Liver (tissue), 9 donors: ENCODE measurements around the gene SLC25A28. TPM values are rescaled to one million over a fixed set of nuclear protein-coding genes. Genes with fewer than 3 reads are reported as not detected.

Source experiments
- DNase-seq: peaks from one replicate; pipeline ENCODE4 v3.0.0-alpha.2; 2017; ENCODE audit warnings: low spot score
- H3K27ac ChIP-seq, 2 donors: one replicate each; pipeline ENCODE4 v1.7.0; 2013; ENCODE audit warnings: inconsistent platforms in 2 of 2, low read length in 2 of 2, control low read depth in 1 of 2, low read depth in 1 of 2, mild to moderate bottlenecking in 1 of 2
- H3K27me3 ChIP-seq, 4 donors: one replicate each; pipeline versions ENCODE4 v1.6.1 to v1.7.0; 2013; ENCODE audit warnings: low read length in 3 of 4, inconsistent platforms in 1 of 4, mild to moderate bottlenecking in 1 of 4, moderate library complexity in 1 of 4; ENCODE audit not compliant: control insufficient read depth in 4 of 4, insufficient read depth in 4 of 4
- H3K36me3 ChIP-seq, 4 donors: one replicate each; pipeline versions ENCODE4 v1.6.1 to v1.7.0; 2013; ENCODE audit warnings: low read length in 3 of 4, mild to moderate bottlenecking in 3 of 4, low read depth in 1 of 4, moderate library complexity in 1 of 4; ENCODE audit not compliant: control insufficient read depth in 4 of 4, insufficient read depth in 3 of 4
- H3K4me1 ChIP-seq, 4 donors: one replicate each; pipeline versions ENCODE4 v1.6.1 to v1.7.0; 2013; ENCODE audit warnings: low read length in 3 of 4, mild to moderate bottlenecking in 3 of 4, moderate library complexity in 1 of 4; ENCODE audit not compliant: control insufficient read depth in 4 of 4, insufficient read depth in 4 of 4
- H3K4me3 ChIP-seq, 3 donors: one replicate each; pipeline versions ENCODE4 v1.6.1 to v1.7.0; 2013; ENCODE audit warnings: low read length in 3 of 3, control low read depth in 1 of 3, low read depth in 1 of 3, mild to moderate bottlenecking in 1 of 3
- H3K9ac ChIP-seq, 2 donors: one replicate each; pipeline ENCODE4 v1.7.0; 2013; ENCODE audit warnings: low read length in 2 of 2, mild to moderate bottlenecking in 2 of 2, moderate library complexity in 2 of 2, control low read depth in 1 of 2, low read depth in 1 of 2
- H3K9me3 ChIP-seq, 4 donors: one replicate each; pipeline versions ENCODE4 v1.6.1 to v1.7.0; 2013; ENCODE audit warnings: low read length in 3 of 4; ENCODE audit not compliant: control insufficient read depth in 4 of 4
- ATF3 ChIP-seq: IDR thresholded peaks from 2 replicates; pipeline ENCODE4 v1.6.1; 2016; ENCODE audit warnings: antibody characterized with exemption
- EGR1 ChIP-seq, 2 donors: IDR thresholded peaks; 2 replicates each; pipeline ENCODE4 v1.6.1; 2016 to 2018; ENCODE audit warnings: antibody characterized with exemption in 2 of 2, low read depth in 2 of 2
- FOXA1 ChIP-seq: IDR thresholded peaks from 2 replicates; pipeline ENCODE4 v1.6.1; 2016; ENCODE audit warnings: antibody characterized with exemption
- GABPA ChIP-seq, 2 donors: IDR thresholded peaks in 1 of 2; conservative IDR thresholded peaks in 1 of 2; 2 replicates each; pipeline ENCODE4 v1.6.1; 2016; ENCODE audit warnings: antibody characterized with exemption in 2 of 2, mild to moderate bottlenecking in 1 of 2, moderate library complexity in 1 of 2
- MAX ChIP-seq: IDR thresholded peaks from 2 replicates; pipeline ENCODE4 v1.6.1; 2016; ENCODE audit warnings: antibody characterized with exemption
- RAD21 ChIP-seq, 2 donors: IDR thresholded peaks; 2 replicates each; pipeline ENCODE4 v1.6.1; 2016; ENCODE audit warnings: antibody characterized with exemption in 2 of 2, mild to moderate bottlenecking in 2 of 2
- REST ChIP-seq: IDR thresholded peaks from 2 replicates; pipeline ENCODE4 v1.6.1; 2016; ENCODE audit warnings: antibody characterized with exemption, mild to moderate bottlenecking
- SP1 ChIP-seq: IDR thresholded peaks from 2 replicates; pipeline ENCODE4 v1.6.1; 2018; ENCODE audit warnings: antibody characterized with exemption, mild to moderate bottlenecking
- WGBS: extraction: QIAGEN DNeasy Blood & Tissue Kit; methylation state at CpG from one replicate; pipeline ENCODE4 v1.1.7; 2013; 5-methylcytosine and 5-hydroxymethylcytosine counted together
- polyA plus RNA-seq, 2 donors: library from polyadenylated mRNA; stranded (reverse) in 1 of 2; unstranded in 1 of 2; fragments of 200-250 nt in 1 of 2; fragments of >200 nt in 1 of 2; fragmentation: Nextera tagmentation in 1 of 2; extraction: Ambion mirVana in 1 of 2; gene quantifications; one replicate each; pipeline versions ENCODE4 v1.2.1 to v1.2.3, GENCODE V29; 2013 to 2015
- total RNA-seq, 2 donors: library from RNA; depleted of rRNA; stranded (reverse); fragments of >200 nt; gene quantifications; one replicate each; pipeline ENCODE4 v1.2.3, GENCODE V29; 2014
- TF ChIP-seq, protein P1 (sequence below): fragments of 150-350 bp; IDR thresholded peaks from 2 replicates; pipeline ENCODE4 v1.5.1; 2017; ENCODE audit warnings: improper control_type of control experiment, low read depth, low read length; ENCODE audit not compliant: missing input control
- donor health status: healthy.
- donor health status: healthy.
- donor health status: healthy.
- donor health status: healthy.
- donor health status: healthy.

Gene SLC25A28
- total and polyA plus RNA-seq, 4 donors, result 11.8 to 28.6 (median 16.8) TPM

- TF ChIP-seq REST (no peak), FOXA1 (no peak)
Observed at GRCh38 chr10:99630991-99631390, 10.8 kb upstream of the SLC25A28 start (continued).

DNA sequence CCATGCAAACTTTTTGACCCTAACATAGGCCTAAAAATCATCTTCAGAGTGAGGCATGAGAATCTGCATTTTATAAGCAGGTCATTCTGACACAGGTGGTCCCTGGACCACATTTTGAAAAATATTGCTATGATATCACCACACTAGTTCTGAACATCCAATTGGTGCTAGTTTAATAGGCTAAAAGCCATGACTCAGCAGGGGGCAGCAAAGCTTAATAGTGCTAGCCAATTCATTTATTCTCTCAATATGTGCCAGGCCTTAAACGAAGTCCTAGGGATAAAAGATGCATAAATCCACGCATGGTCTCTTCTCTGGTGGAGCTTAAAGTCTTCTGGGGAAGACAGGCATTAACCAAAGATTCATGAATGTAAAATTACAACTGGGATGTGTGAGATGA lies 10.2 kb upstream of the SLC25A28 start:
- H3K27me3 ChIP-seq, result no peaks in the 10 kb centered on the region
- H3K36me3 ChIP-seq, result no peaks in the 10 kb centered on the region
- no peaks in the 10 kb centered on the region for H3K9me3 ChIP-seq
- DNase-seq, result no peak
- 28% methylated on average over 2 of the region's 2 CpGs for WGBS
- H3K4me1 ChIP-seq, result no peaks in the 10 kb centered on the region
- H3K27ac ChIP-seq, result no peak overlapping the region
- H3K4me3 ChIP-seq, result no peak overlapping the region
- TF ChIP-seq, protein P1, sequence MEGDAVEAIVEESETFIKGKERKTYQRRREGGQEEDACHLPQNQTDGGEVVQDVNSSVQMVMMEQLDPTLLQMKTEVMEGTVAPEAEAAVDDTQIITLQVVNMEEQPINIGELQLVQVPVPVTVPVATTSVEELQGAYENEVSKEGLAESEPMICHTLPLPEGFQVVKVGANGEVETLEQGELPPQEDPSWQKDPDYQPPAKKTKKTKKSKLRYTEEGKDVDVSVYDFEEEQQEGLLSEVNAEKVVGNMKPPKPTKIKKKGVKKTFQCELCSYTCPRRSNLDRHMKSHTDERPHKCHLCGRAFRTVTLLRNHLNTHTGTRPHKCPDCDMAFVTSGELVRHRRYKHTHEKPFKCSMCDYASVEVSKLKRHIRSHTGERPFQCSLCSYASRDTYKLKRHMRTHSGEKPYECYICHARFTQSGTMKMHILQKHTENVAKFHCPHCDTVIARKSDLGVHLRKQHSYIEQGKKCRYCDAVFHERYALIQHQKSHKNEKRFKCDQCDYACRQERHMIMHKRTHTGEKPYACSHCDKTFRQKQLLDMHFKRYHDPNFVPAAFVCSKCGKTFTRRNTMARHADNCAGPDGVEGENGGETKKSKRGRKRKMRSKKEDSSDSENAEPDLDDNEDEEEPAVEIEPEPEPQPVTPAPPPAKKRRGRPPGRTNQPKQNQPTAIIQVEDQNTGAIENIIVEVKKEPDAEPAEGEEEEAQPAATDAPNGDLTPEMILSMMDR, result peak; percentile 62
- TF ChIP-seq RAD21 (IDR thresholded peaks at IDR 0.05) (peak; percentile 88 to 91), FOXA1 (no peak)
- peak overlapping the region in 1 of 2 donors; percentile 2 for H3K9ac ChIP-seq

GRCh38 chr10:99629625-99629978 lies 9.4 kb upstream of the SLC25A28 start:
- no peaks in the 10 kb centered on the region for H3K9me3 ChIP-seq
- H3K9ac ChIP-seq, result no peak overlapping the region
- H3K27ac ChIP-seq, result no peak overlapping the region
- TF ChIP-seq MAX, result no peak
- TF ChIP-seq RAD21 (IDR thresholded peaks at IDR 0.05), result no peak
- TF ChIP-seq EGR1 (IDR thresholded peaks at IDR 0.05; ENCODE audit: low read depth in 2 of 2), result no peak
- no peak for TF ChIP-seq GABPA (IDR thresholded peaks at IDR 0.05 in 1 of 2, conservative IDR thresholded peaks at IDR 0.05 in 1 of 2)
- TF ChIP-seq SP1, result no peak
- no peak for TF ChIP-seq ATF3
- no peak overlapping the region for H3K4me3 ChIP-seq
- no peaks in the 10 kb centered on the region for H3K36me3 ChIP-seq
- H3K4me1 ChIP-seq, result no peaks in the 10 kb centered on the region
- WGBS, result 63% methylated on average over 3 of the region's 3 CpGs
- no peak for DNase-seq
- no peaks in the 10 kb centered on the region for H3K27me3 ChIP-seq
